HepG2 (cell line): ENCODE results near the gene LIME1. TPM values are rescaled to one million over a fixed set of nuclear protein-coding genes. Genes with fewer than 3 reads are reported as not detected.

ENCODE experiments used
- HDAC1 ChIP-seq: sonication (generic); formaldehyde crosslinking; IDR thresholded peaks from 2 replicates; pipeline ENCODE4 v1.5.1; 2020; ENCODE audit warnings: mild to moderate bottlenecking, missing genetic modification reagents
- JUN ChIP-seq: sonication (generic); formaldehyde crosslinking; IDR thresholded peaks from 2 replicates; pipeline ENCODE4 v1.4.0; 2020; ENCODE audit warnings: mild to moderate bottlenecking, missing genetic modification reagents
- MAZ ChIP-seq, 2 experiments: sonication (generic) in 1 of 2; formaldehyde crosslinking in 1 of 2; IDR thresholded peaks; 2 replicates each; pipeline versions ENCODE4 v1.5.0 to v1.6.1; 2012 to 2020; ENCODE audit warnings: low read depth in 2 of 2, mild to moderate bottlenecking in 2 of 2, borderline replicate concordance in 1 of 2, improper control_type of control experiment in 1 of 2, low read length in 1 of 2, missing genetic modification reagents in 1 of 2, moderate library complexity in 1 of 2
- PRMT3 ChIP-seq: sonication (generic); formaldehyde crosslinking; IDR thresholded peaks from 2 replicates; pipeline ENCODE4 v1.8.1; 2022; ENCODE audit warnings: low read depth, mild to moderate bottlenecking, moderate library complexity, missing genetic modification reagents, borderline replicate concordance
- WIZ ChIP-seq: sonication (generic); formaldehyde crosslinking; IDR thresholded peaks from 2 replicates; pipeline ENCODE4 v1.5.1; 2020; ENCODE audit warnings: mild to moderate bottlenecking, missing genetic modification reagents
- ZNF44 ChIP-seq: sonication (generic); formaldehyde crosslinking; IDR thresholded peaks from 2 replicates; pipeline ENCODE4 v1.5.1; 2020; ENCODE audit warnings: mild to moderate bottlenecking, missing genetic modification reagents
- ZNF501 ChIP-seq: sonication (generic); formaldehyde crosslinking; IDR thresholded peaks from 2 replicates; pipeline ENCODE4 v1.5.1; 2020; ENCODE audit warnings: mild to moderate bottlenecking, moderate library complexity, missing genetic modification reagents
- ZNF563 ChIP-seq: sonication (generic); formaldehyde crosslinking; IDR thresholded peaks from 2 replicates; pipeline ENCODE4 v1.8.0; 2022; ENCODE audit warnings: mild to moderate bottlenecking, moderate library complexity, missing genetic modification reagents
- ZNF597 ChIP-seq: sonication (generic); formaldehyde crosslinking; IDR thresholded peaks from 2 replicates; pipeline ENCODE4 v1.5.0; 2020; ENCODE audit warnings: missing genetic modification reagents
- ZNF639 ChIP-seq: conservative IDR thresholded peaks from 2 replicates; pipeline ENCODE4 v1.6.1; 2018; ENCODE audit warnings: missing genetic modification reagents
- ZNF691 ChIP-seq: sonication (generic); formaldehyde crosslinking; IDR thresholded peaks from 2 replicates; pipeline ENCODE4 v1.4.0; 2020; ENCODE audit warnings: missing genetic modification reagents, low read depth, mild to moderate bottlenecking, borderline replicate concordance
- ZNF740 ChIP-seq: sonication (generic); formaldehyde crosslinking; IDR thresholded peaks from 2 replicates; pipeline ENCODE4 v1.4.0; 2020; ENCODE audit warnings: missing genetic modification reagents
- ZNF768 ChIP-seq: sonication (generic); formaldehyde crosslinking; IDR thresholded peaks from 2 replicates; pipeline ENCODE4 v1.4.0; 2020; ENCODE audit warnings: missing genetic modification reagents
- ZNF773 ChIP-seq: sonication (generic); formaldehyde crosslinking; IDR thresholded peaks from 2 replicates; pipeline ENCODE4 v1.4.0; 2020; ENCODE audit warnings: missing genetic modification reagents, borderline replicate concordance
- ZNF776 ChIP-seq: sonication (generic); formaldehyde crosslinking; IDR thresholded peaks from 2 replicates; pipeline ENCODE4 v1.4.0; 2020; ENCODE audit warnings: mild to moderate bottlenecking, missing genetic modification reagents
- ZNF883 ChIP-seq: sonication (generic); formaldehyde crosslinking; IDR thresholded peaks from 2 replicates; pipeline ENCODE4 v1.5.1; 2020; ENCODE audit warnings: mild to moderate bottlenecking, missing genetic modification reagents; ENCODE audit errors: not compliant biosample characterization
- ZSCAN20 ChIP-seq: sonication (generic); formaldehyde crosslinking; IDR thresholded peaks from 2 replicates; pipeline ENCODE4 v1.4.0; 2020; ENCODE audit warnings: missing genetic modification reagents, mild to moderate bottlenecking, borderline replicate concordance
- ZSCAN9 ChIP-seq: IDR thresholded peaks from 2 replicates; pipeline ENCODE4 v1.6.1; 2016; ENCODE audit warnings: borderline replicate concordance
- polyA plus RNA-seq, 8 experiments: library from polyadenylated mRNA; depleted of rRNA in 3 of 8; stranded (reverse) in 7 of 8; unstranded in 1 of 8; fragments of >200 nt; fragmentation: Illumina TruSeq in 4 of 8; extraction: Trizol in 4 of 8; gene quantifications; 2 replicates each; pipeline versions ENCODE4 v1.2.1 to v1.2.3, GENCODE V29; 2011 to 2016; ENCODE audit warnings: low read depth in 4 of 8, missing spikeins in 1 of 8, mixed read lengths in 1 of 8; ENCODE audit not compliant: insufficient read depth in 1 of 8
- total RNA-seq, 5 experiments: library from RNA; depleted of rRNA; stranded (reverse); fragments of >200 nt; fragmentation: Illumina TruSeq; extraction: Trizol; gene quantifications; 2 replicates each; pipeline ENCODE4 v1.2.3, GENCODE V29; 2016; ENCODE audit warnings: low read depth in 1 of 5
- TF ChIP-seq, protein P1 (sequence below): sonication (generic); formaldehyde crosslinking; IDR thresholded peaks from 2 replicates; pipeline ENCODE4 v1.4.0; 2020; ENCODE audit warnings: mild to moderate bottlenecking, missing genetic modification reagents

LIME1 gene
- total and polyA plus RNA-seq, 2 of the 13 experiments (the other 11 are each of a cell fraction or from before 2014, with no cell fraction given), result 13.0 to 61.5 TPM

DNA sequence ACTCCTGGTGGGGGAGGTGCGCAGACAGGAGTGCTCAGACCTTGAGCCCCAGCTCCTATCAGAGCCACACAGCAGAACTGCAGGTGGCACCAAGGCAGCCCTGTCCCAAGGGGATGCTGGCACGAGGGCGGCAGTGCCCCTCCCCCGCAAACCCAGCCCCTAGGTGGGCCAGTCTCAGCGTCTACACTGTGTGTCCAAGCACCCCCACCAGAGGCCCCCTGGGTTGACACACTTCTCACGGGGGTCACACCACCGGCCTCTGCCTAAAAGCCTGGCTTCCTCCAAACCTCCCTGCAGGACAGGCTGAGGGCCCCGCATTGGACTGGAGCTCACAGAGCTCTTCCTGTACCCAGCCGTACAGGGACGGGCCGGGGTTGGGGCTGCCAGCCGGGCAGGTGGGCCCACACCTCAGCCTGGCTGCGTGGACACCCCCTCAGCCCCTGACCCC lies 11.2 kb downstream of the LIME1 start (continued):
- TF ChIP-seq WIZ (CRISPR knock-in tag) (0 out of 2 replicates have a peak, but pooled peaks have one; percentile 43), ZNF597 (no peak), ZSCAN9 (CRISPR knock-in tag) (no peak), ZNF768 (peak; percentile 26; the same call in 1 of the 2 replicates), JUN (CRISPR knock-in tag) (no peak), ZNF691 (CRISPR knock-in tag) (no peak), ZNF639 (CRISPR knock-in tag) (no peak), ZNF773 (CRISPR knock-in tag) (no peak), ZSCAN20 (CRISPR knock-in tag) (no peak), MAZ (IDR thresholded peaks at IDR 0.05; ENCODE audit: borderline replicate concordance, low read depth, low read length) (no peak), MAZ (CRISPR knock-in tag; IDR thresholded peaks at IDR 0.05; ENCODE audit: low read depth) (peak; percentile 18; the same call in 1 of the 2 replicates), HDAC1 (CRISPR knock-in tag) (peak; percentile 39; the same call in 1 of the 2 replicates), ZNF44 (CRISPR knock-in tag) (no peak), ZNF883 (peak; percentile 12), PRMT3 (CRISPR knock-in tag) (no peak), ZNF501 (0 out of 2 replicates have a peak, but pooled peaks have one; percentile 21), ZNF740 (peak; percentile 74; the same call in 1 of the 2 replicates), ZNF563 (CRISPR knock-in tag) (peak; percentile 32; the same call in 1 of the 2 replicates), ZNF776 (CRISPR knock-in tag) (0 out of 2 replicates have a peak, but pooled peaks have one; percentile 64)
- TF ChIP-seq, protein P1, sequence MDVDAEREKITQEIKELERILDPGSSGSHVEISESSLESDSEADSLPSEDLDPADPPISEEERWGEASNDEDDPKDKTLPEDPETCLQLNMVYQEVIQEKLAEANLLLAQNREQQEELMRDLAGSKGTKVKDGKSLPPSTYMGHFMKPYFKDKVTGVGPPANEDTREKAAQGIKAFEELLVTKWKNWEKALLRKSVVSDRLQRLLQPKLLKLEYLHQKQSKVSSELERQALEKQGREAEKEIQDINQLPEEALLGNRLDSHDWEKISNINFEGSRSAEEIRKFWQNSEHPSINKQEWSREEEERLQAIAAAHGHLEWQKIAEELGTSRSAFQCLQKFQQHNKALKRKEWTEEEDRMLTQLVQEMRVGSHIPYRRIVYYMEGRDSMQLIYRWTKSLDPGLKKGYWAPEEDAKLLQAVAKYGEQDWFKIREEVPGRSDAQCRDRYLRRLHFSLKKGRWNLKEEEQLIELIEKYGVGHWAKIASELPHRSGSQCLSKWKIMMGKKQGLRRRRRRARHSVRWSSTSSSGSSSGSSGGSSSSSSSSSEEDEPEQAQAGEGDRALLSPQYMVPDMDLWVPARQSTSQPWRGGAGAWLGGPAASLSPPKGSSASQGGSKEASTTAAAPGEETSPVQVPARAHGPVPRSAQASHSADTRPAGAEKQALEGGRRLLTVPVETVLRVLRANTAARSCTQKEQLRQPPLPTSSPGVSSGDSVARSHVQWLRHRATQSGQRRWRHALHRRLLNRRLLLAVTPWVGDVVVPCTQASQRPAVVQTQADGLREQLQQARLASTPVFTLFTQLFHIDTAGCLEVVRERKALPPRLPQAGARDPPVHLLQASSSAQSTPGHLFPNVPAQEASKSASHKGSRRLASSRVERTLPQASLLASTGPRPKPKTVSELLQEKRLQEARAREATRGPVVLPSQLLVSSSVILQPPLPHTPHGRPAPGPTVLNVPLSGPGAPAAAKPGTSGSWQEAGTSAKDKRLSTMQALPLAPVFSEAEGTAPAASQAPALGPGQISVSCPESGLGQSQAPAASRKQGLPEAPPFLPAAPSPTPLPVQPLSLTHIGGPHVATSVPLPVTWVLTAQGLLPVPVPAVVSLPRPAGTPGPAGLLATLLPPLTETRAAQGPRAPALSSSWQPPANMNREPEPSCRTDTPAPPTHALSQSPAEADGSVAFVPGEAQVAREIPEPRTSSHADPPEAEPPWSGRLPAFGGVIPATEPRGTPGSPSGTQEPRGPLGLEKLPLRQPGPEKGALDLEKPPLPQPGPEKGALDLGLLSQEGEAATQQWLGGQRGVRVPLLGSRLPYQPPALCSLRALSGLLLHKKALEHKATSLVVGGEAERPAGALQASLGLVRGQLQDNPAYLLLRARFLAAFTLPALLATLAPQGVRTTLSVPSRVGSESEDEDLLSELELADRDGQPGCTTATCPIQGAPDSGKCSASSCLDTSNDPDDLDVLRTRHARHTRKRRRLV, result no peak
